Prostate gland (tissue), 2 donors: Measurements from ENCODE around the gene PTPN18.

Experiments used
- CTCF ChIP-seq, 4 experiments: fragments of 200-600 bp in 2 of 4; fragments of 450-650 bp in 2 of 4; sonication (generic) in 2 of 4; IDR thresholded peaks; 1 replicate in 3 of 4; 2 replicates in 1 of 4; pipeline ENCODE4 v1.5.1; 2016 to 2019; ENCODE audit warnings: antibody characterized with exemption in 4 of 4, mild to moderate bottlenecking in 2 of 4, moderate library complexity in 2 of 4
- POLR2A ChIP-seq: fragments of 450-650 bp; IDR thresholded peaks from one replicate; pipeline ENCODE4 v1.6.1; 2016; ENCODE audit warnings: antibody characterized with exemption, mild to moderate bottlenecking
- POLR2AphosphoS5 ChIP-seq: sonication (generic); formaldehyde crosslinking; IDR thresholded peaks from one replicate; pipeline ENCODE4 v1.6.1; 2017; ENCODE audit warnings: antibody characterized with exemption

GRCh38 chr2:130387071-130387400, 31.2 kb downstream of the PTPN18 start:
- no peak for TF ChIP-seq CTCF (IDR thresholded peaks at IDR 0.05)
- TF ChIP-seq POLR2AphosphoS5 = no peak
- no peak for TF ChIP-seq POLR2A
